SK-N-SH (cell line): ENCODE results near the gene PRM1. TPM values are rescaled to one million over a fixed set of nuclear protein-coding genes. Genes with fewer than 3 reads are reported as not detected.

ENCODE experiments used
- CTCF ChIA-PET: fragments of 300-600, 350-600 bp; formaldehyde crosslinking; extraction: SDS; loops from one replicate; lab custom pipeline; 2021; lab: Yijun Ruan, JAX
- POLR2A ChIA-PET: fragments of 350-600 bp; sonication (Branson Sonifier 250); formaldehyde crosslinking; extraction: SDS; loops from one replicate; lab custom pipeline; 2020; ENCODE audit warnings: antibody characterized with exemption, inconsistent platforms; lab: Yijun Ruan, JAX
- DNase-seq: peaks from one replicate; pipeline ENCODE4 v3.0.0; 2012
- H2AFZ ChIP-seq: fragments of 200-600 bp; sonication (generic); 2 replicates; pipeline ENCODE4 v1.8.1; 2016; ENCODE audit warnings: antibody characterized with exemption, mild to moderate bottlenecking, low read depth
- H3F3A ChIP-seq: fragments of 200-600 bp; sonication (generic); replicated peaks from 2 replicates; pipeline ENCODE3; 2016; ENCODE audit warnings: antibody characterized with exemption, mild to moderate bottlenecking; ENCODE audit not compliant: insufficient read depth
- H3K27ac ChIP-seq, 2 experiments: fragments of 200-500 bp in 1 of 2; fragments of 200-600 bp in 1 of 2; sonication (Bioruptor generic) in 1 of 2; sonication (generic), shearing (Covaris generic) in 1 of 2; 2 replicates each; pipeline versions ENCODE4 v1.5.1 to v1.6.1; 2014 to 2016; ENCODE audit warnings: low read depth in 2 of 2, inconsistent platforms in 1 of 2, low read length in 1 of 2, mild to moderate bottlenecking in 1 of 2, mixed read lengths in 1 of 2
- H3K27me3 ChIP-seq: fragments of 200-600 bp; sonication (generic), shearing (Covaris generic); 2 replicates; pipeline ENCODE4 v1.6.1; 2016; ENCODE audit warnings: mixed run types; ENCODE audit not compliant: insufficient read depth
- H3K36me3 ChIP-seq, 2 experiments: fragments of 200-500 bp in 1 of 2; fragments of 200-600 bp in 1 of 2; sonication (Bioruptor generic) in 1 of 2; sonication (generic) in 1 of 2; replicated peaks in 1 of 2; 2 replicates each; pipeline versions ENCODE3 to v1.5.1; 2014 to 2016; ENCODE audit warnings: low read length in 1 of 2, mild to moderate bottlenecking in 1 of 2; ENCODE audit not compliant: insufficient read depth in 2 of 2, control insufficient read depth in 1 of 2
- H3K4me1 ChIP-seq, 2 experiments: fragments of 200-500 bp in 1 of 2; fragments of 200-600 bp in 1 of 2; sonication (Bioruptor generic) in 1 of 2; sonication (generic), shearing (Covaris generic) in 1 of 2; 2 replicates each; pipeline versions ENCODE4 v1.5.1 to v1.6.1; 2014 to 2016; ENCODE audit warnings: low read depth in 1 of 2, low read length in 1 of 2, mixed run types in 1 of 2; ENCODE audit not compliant: insufficient read depth in 2 of 2, control insufficient read depth in 1 of 2
- H3K4me2 ChIP-seq: fragments of 200-600 bp; sonication (generic), shearing (Covaris generic); 2 replicates; pipeline ENCODE4 v1.6.1; 2017; ENCODE audit warnings: mixed run types
- H3K4me3 ChIP-seq, 2 experiments: fragments of 200-500 bp in 1 of 2; fragments of 200-600 bp in 1 of 2; sonication (Bioruptor generic) in 1 of 2; sonication (generic), shearing (Covaris generic) in 1 of 2; 2 replicates each; pipeline versions ENCODE4 v1.5.1 to v1.8.1; 2014 to 2016; ENCODE audit warnings: low read depth in 2 of 2, inconsistent platforms in 1 of 2, low read length in 1 of 2, mild to moderate bottlenecking in 1 of 2, mixed read lengths in 1 of 2, moderate library complexity in 1 of 2
- H3K79me2 ChIP-seq: fragments of 200-600 bp; sonication (generic); 2 replicates; pipeline ENCODE4 v1.8.1; 2017; ENCODE audit warnings: mild to moderate bottlenecking; ENCODE audit not compliant: insufficient read depth
- H3K9ac ChIP-seq: fragments of 200-600 bp; sonication (generic); 2 replicates; pipeline ENCODE4 v1.6.1; 2017; ENCODE audit warnings: mixed run types
- H3K9me2 ChIP-seq: fragments of 200-600 bp; sonication (generic); 2 replicates; pipeline ENCODE4 v1.6.1; 2017; ENCODE audit warnings: mixed run types
- H3K9me3 ChIP-seq: fragments of 200-600 bp; sonication (generic); 2 replicates; pipeline ENCODE4 v1.6.1; 2017; ENCODE audit warnings: mixed run types, mild to moderate bottlenecking, moderate library complexity
- H4K20me1 ChIP-seq: fragments of 200-600 bp; sonication (generic); 2 replicates; pipeline ENCODE4 v1.6.1; 2017; ENCODE audit warnings: mild to moderate bottlenecking, mixed run types; ENCODE audit not compliant: insufficient read depth
- CHD2 ChIP-seq: fragments of 150-350 bp; IDR thresholded peaks from 2 replicates; pipeline ENCODE4 v1.6.1; 2018; ENCODE audit warnings: low read length; ENCODE audit not compliant: partially characterized antibody
- ELF1 ChIP-seq: IDR thresholded peaks from 2 replicates; pipeline ENCODE4 v1.4.0; 2012
- FOSL2 ChIP-seq: IDR thresholded peaks from 2 replicates; pipeline ENCODE4 v1.4.0; 2012; ENCODE audit warnings: low read depth, mild to moderate bottlenecking, moderate library complexity, borderline replicate concordance
- GATA2 ChIP-seq: sonication (generic); formaldehyde crosslinking; IDR thresholded peaks from 2 replicates; pipeline ENCODE4 v1.5.0; 2020; ENCODE audit warnings: mild to moderate bottlenecking, missing genetic modification reagents
- IRF3 ChIP-seq: fragments of 150-350 bp; IDR thresholded peaks from 2 replicates; pipeline ENCODE4 v1.6.1; 2016; ENCODE audit warnings: mild to moderate bottlenecking, low read depth, low read length
- MXI1 ChIP-seq: IDR thresholded peaks from 2 replicates; pipeline ENCODE4 v1.6.1; 2012; ENCODE audit warnings: mild to moderate bottlenecking, low read depth, low read length, improper control_type of control experiment
- POLR2AphosphoS5 ChIP-seq: IDR thresholded peaks from 2 replicates; pipeline ENCODE4 v1.6.1; 2012; ENCODE audit warnings: low read depth, low read length
- RCOR1 ChIP-seq: fragments of 150-350 bp; IDR thresholded peaks from 2 replicates; pipeline ENCODE4 v1.6.1; 2017; ENCODE audit warnings: antibody characterized with exemption, low read length
- RFX5 ChIP-seq: IDR thresholded peaks from 2 replicates; pipeline ENCODE4 v1.6.1; 2012; ENCODE audit warnings: mild to moderate bottlenecking, improper control_type of control experiment, low read length
- TAF1 ChIP-seq: IDR thresholded peaks from 2 replicates; pipeline ENCODE4 v1.6.1; 2012; ENCODE audit warnings: low read depth, mild to moderate bottlenecking, low read length, moderate library complexity, borderline replicate concordance
- USF1 ChIP-seq: IDR thresholded peaks from 2 replicates; pipeline ENCODE4 v1.4.0; 2012; ENCODE audit warnings: low read depth, borderline replicate concordance
- WGBS: methylation state at CpG from one replicate; pipeline ENCODE4 v1.1.6; 2017; ENCODE audit warnings: low lambda C conversion rate; 5-methylcytosine and 5-hydroxymethylcytosine counted together
- polyA plus RNA-seq, 3 experiments: library from polyadenylated mRNA; depleted of rRNA; stranded (reverse); fragments of >200 nt; gene quantifications; 2 replicates each; pipeline ENCODE4 v1.2.3, GENCODE V29; 2012
- TF ChIP-seq, protein P1 (sequence below): IDR thresholded peaks from 2 replicates; pipeline ENCODE4 v1.6.1; 2012; ENCODE audit warnings: mild to moderate bottlenecking, low read depth, low read length, moderate library complexity
- TF ChIP-seq, protein P2 (sequence below): fragments of 200-600 bp; sonication (generic); IDR thresholded peaks from 2 replicates; pipeline ENCODE4 v1.6.1; 2017; ENCODE audit warnings: antibody characterized with exemption, mild to moderate bottlenecking, moderate library complexity

Gene PRM1
- polyA plus RNA-seq, 1 of the 3 experiments (the other 2 are of a cell fraction) = not detected

DNA sequence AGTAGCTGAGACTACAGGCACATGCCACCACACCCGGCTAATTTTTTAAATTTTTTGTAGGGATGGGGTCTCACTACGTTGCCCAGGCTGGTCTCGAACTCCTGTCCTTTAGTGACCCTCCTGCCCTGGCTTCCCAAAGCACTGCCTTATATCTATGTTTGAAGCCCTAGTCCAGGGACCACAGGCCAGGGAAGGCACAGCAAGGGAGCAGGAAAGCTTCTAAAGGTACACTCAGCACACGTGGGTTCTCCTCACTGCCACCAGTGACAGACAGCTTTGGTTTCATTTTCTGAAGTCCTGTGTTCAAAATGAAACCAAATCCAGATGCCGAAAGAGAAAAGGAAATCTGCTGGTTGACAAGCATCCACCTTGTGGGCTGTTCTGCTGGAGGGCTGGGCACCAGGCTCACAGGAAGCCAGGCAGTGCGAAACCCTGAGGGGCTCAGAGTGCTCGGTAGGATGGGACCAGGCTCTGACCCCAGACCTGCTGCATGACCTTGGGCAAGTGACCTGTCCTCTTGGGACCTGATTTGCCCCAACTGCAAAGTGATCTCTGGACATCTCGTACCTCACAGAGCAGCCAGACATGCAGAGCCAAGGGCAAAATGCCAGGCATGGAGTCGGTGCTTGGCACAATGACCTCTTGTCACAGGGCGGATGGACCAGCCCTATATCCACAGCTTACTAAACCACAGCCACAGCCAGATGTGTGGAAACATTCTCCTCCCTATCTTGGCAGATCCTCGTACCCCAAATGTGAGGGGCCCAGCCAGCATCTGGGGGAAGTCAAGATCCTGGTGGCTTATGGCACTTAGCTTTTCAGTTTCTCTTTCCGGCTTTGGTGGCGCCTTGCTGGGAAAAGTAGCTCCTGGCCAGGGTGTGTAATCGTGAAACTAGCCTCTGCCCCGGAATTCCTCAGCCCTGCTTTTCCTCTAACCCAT lies 22.3 kb downstream of the PRM1 start:
- H3K27ac ChIP-seq = no peak overlapping the region
- H3K9ac ChIP-seq = no peak overlapping the region
- H3K79me2 ChIP-seq = peaks cover 18% of the 10 kb centered on the region
- CTCF ChIA-PET = interaction anchor here (1.0 to 14.4 kb wide), 10 partner anchors 14 to 308 kb away, joined by 3 to 318 read pairs (median 8); partner anchors contain the start of gene PRM3
- H3K36me3 ChIP-seq = no peaks in the 10 kb centered on the region
- peaks cover 10% of the 10 kb centered on the region for H3F3A ChIP-seq
- POLR2A ChIA-PET = interaction anchor here (0.6 to 1.3 kb wide), 3 partner anchors 39 to 295 kb away, joined by 3 to 4 read pairs (median 3); no protein-coding TSS in a partner anchor
- 74% methylated on average over 8 of the region's 15 CpGs for WGBS
- DNase-seq = peak; percentile 50
- H2AFZ ChIP-seq = no peak overlapping the region
- H4K20me1 ChIP-seq = peaks cover 17% of the 10 kb centered on the region
- no peaks in the 10 kb centered on the region for H3K27me3 ChIP-seq
- H3K4me2 ChIP-seq = no peak overlapping the region
- H3K4me3 ChIP-seq = no peak overlapping the region
- H3K9me2 ChIP-seq = no peaks in the 10 kb centered on the region
- H3K9me3 ChIP-seq = no peaks in the 10 kb centered on the region
- TF ChIP-seq CHD2 (no peak), POLR2AphosphoS5 (no peak), ELF1 (no peak), MXI1 (0 out of 2 replicates have a peak, but pooled peaks have one; percentile 19), GATA2 (CRISPR knock-in tag) (no peak)
- TF ChIP-seq, protein P1, sequence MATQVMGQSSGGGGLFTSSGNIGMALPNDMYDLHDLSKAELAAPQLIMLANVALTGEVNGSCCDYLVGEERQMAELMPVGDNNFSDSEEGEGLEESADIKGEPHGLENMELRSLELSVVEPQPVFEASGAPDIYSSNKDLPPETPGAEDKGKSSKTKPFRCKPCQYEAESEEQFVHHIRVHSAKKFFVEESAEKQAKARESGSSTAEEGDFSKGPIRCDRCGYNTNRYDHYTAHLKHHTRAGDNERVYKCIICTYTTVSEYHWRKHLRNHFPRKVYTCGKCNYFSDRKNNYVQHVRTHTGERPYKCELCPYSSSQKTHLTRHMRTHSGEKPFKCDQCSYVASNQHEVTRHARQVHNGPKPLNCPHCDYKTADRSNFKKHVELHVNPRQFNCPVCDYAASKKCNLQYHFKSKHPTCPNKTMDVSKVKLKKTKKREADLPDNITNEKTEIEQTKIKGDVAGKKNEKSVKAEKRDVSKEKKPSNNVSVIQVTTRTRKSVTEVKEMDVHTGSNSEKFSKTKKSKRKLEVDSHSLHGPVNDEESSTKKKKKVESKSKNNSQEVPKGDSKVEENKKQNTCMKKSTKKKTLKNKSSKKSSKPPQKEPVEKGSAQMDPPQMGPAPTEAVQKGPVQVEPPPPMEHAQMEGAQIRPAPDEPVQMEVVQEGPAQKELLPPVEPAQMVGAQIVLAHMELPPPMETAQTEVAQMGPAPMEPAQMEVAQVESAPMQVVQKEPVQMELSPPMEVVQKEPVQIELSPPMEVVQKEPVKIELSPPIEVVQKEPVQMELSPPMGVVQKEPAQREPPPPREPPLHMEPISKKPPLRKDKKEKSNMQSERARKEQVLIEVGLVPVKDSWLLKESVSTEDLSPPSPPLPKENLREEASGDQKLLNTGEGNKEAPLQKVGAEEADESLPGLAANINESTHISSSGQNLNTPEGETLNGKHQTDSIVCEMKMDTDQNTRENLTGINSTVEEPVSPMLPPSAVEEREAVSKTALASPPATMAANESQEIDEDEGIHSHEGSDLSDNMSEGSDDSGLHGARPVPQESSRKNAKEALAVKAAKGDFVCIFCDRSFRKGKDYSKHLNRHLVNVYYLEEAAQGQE = no peak
- H3K4me1 ChIP-seq = peaks cover 4 to 27% of the 10 kb centered on the region in 2 experiments; a peak in 3 of 4 replicates

DNA sequence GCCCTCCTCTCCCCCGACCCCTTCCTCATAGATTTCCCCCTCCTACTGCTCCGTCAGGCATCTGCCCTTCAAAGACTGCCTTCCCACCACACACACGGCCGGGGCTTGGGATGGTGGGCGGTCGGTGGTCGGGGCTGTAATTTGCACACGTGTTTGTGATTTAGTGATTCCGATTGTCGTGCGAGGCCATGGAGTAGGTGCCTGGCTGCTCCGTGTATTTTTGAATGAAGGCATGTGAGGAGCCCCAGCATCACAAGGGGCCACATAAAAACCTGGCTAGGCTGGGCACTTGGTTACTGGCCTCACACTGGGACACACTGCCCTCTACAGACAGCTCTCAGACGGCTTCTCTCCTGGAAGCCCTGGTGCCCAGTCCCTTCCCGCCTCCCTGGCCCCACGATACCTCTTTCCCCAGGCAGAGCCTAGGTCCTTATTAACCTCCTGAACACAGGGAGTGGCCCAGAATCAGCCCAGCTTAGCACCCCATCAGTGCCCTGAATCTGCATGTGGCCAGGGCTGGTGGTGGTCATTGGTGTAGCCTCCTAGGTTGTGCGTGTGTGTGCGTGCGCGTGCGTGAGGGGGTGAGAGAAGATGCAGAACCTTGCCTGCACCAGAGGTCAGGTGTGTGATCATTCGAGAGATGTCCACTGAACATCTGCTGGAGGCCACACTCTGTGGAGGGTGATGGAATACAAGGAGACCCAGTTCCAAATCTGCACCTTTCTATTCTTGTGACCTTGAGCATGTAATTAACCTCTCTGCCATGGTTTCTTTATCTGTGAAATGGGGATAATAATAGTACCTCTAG lies 23.8 kb downstream of the PRM1 start:
- Histone ChIP-seq H3K27ac (peak overlapping the region; percentile 86 to 94; a peak in 3 of 4 replicates), H3F3A (peaks cover 19% of the 10 kb centered on the region), H3K27me3 (no peaks in the 10 kb centered on the region), H3K9me2 (no peaks in the 10 kb centered on the region), H3K9ac (peak overlapping the region; percentile 87; the same call in 1 of the 2 replicates), H3K9me3 (no peaks in the 10 kb centered on the region), H3K4me3 (peak overlapping the region; percentile 79 to 84), H3K4me2 (peak overlapping the region; percentile 99), H3K79me2 (peaks cover 25% of the 10 kb centered on the region), H3K4me1 (peaks cover 9 to 27% of the 10 kb centered on the region in 2 experiments; a peak in 3 of 4 replicates), H4K20me1 (peaks cover 31% of the 10 kb centered on the region), H3K36me3 (peaks cover 3 to 4% of the 10 kb centered on the region in 2 experiments), H2AFZ (peak overlapping the region; percentile 85)
- POLR2A ChIA-PET = interaction anchor here (1.1 kb wide), 1 partner anchor 91 kb away, joined by 3 read pairs; no protein-coding TSS in a partner anchor
- WGBS = 27% methylated on average over 21 of the region's 21 CpGs
- DNase-seq = peak; percentile 85
- CTCF ChIA-PET = interaction anchor here (0.6 to 14.4 kb wide), 56 partner anchors 9 to 549 kb away, joined by 3 to 318 read pairs (median 5); partner anchors contain the start of genes PRM3 and TNP2
- TF ChIP-seq FOSL2 = no peak
- TF ChIP-seq IRF3 = no peak
- TF ChIP-seq, protein P2, sequence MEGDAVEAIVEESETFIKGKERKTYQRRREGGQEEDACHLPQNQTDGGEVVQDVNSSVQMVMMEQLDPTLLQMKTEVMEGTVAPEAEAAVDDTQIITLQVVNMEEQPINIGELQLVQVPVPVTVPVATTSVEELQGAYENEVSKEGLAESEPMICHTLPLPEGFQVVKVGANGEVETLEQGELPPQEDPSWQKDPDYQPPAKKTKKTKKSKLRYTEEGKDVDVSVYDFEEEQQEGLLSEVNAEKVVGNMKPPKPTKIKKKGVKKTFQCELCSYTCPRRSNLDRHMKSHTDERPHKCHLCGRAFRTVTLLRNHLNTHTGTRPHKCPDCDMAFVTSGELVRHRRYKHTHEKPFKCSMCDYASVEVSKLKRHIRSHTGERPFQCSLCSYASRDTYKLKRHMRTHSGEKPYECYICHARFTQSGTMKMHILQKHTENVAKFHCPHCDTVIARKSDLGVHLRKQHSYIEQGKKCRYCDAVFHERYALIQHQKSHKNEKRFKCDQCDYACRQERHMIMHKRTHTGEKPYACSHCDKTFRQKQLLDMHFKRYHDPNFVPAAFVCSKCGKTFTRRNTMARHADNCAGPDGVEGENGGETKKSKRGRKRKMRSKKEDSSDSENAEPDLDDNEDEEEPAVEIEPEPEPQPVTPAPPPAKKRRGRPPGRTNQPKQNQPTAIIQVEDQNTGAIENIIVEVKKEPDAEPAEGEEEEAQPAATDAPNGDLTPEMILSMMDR = peak; percentile 74
- TF ChIP-seq USF1 = no peak
- TF ChIP-seq TAF1 = no peak
- no peak for TF ChIP-seq RFX5
- TF ChIP-seq MXI1 = no peak; the same call in 1 of the 2 replicates
- TF ChIP-seq RCOR1 = no peak
